Kidney tubule cell (primary cell): Measurements from ENCODE around the gene SMIM32.
A peak's percentile ranks its signal among the peaks of the same experiment; 100 is the strongest.

ENCODE experiments used
- DNase-seq: peaks from one replicate; pipeline ENCODE4 v3.0.0-alpha.2; 2018; ENCODE audit warnings: low spot score

SMIM32 gene

DNA sequence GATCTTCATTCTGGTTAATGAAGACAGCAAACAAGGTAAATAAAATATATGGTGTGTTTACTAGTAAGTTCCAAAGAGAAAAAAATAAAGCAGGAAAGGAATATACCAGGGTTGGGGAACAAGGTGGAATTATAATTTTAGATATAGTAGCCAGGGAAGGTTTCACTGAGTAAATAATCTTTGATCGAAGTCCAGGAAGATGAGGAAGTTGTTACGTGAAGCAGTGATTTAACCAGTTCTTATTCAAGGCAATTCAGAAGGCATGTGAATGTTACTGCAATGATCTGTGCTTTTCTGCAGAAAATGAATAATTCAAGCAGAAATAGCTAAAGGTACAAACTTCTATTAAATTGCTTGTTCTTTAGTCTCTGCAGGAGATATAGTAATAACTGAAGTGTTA, 6.2 kb downstream of the SMIM32 start:
- no peak for DNase-seq

- no peak for DNase-seq
These were observed 6.8 kb downstream of the SMIM32 start for GRCh38 chr5:136185974-136186665.

- no peak for DNase-seq
These were observed 10.3 kb downstream of the SMIM32 start for GRCh38 chr5:136182618-136183017.

- peak; percentile 60 for DNase-seq
These were observed 18.8 kb downstream of the SMIM32 start for GRCh38 chr5:136174021-136174659.

DNA sequence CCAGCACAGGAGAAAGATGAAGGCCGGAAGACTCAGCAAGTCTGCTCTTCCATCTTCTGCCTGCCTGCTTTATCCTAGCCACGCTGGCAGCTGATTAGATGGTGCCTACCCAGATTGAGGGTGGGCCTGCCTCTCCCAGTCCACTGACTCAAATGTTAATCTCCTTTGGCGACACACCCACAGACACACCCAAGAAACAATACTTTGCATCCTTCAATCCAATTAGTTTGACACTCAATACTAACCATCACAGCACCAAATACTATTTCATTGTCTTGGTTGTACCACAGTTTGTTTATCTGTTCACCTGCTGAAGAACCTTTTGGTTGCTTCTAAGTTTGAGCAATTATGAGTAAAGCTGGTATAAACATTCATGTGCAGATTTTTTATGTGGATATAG, 23.7 kb downstream of the SMIM32 start:
- no peak for DNase-seq

DNA sequence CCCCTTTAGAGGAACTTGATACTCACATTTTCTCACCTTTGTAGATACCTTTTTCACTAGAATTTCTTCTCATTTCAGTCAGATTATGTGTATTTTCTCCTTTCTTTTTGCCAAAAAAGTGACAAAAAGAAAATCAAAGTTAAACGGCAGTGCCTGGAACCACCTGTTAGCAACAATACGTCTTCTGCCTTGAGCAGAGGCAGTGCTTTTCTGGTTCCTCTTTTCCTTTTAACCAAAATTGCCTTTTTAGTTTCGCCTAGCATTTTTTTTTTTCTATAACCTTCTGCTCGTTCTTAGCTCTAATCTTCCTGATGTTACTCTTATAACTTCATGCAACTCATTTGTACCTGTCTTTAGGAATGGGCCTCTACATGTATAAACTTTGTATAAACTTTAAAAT, 26.1 kb downstream of the SMIM32 start:
- no peak for DNase-seq

DNA sequence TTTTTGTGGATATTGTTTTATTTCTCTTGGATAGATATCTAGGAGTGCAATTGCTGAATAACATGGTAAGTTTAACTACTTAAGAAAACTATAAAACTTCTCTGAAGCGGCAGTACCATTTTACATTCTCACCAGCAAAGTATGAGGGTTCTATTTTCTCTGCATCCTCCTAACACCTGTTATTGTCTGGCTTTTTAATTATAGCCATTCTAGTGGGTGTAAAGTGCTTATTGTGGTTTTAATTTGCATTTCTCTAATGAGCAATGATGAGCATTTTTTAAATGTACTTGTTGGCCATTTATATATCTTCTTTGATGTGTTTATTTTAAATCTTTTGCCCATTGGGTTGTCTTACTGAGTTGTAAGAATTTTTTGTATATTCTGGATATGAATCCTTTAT, 28.7 kb downstream of the SMIM32 start:
- no peak for DNase-seq

- DNase-seq = peak; percentile 53
These were observed 31.0 kb downstream of the SMIM32 start for GRCh38 chr5:136162008-136162407.

- no peak for DNase-seq
These were observed 33.5 kb downstream of the SMIM32 start for GRCh38 chr5:136159457-136159856.

GRCh38 chr5:136157514-136157913, 35.4 kb downstream of the SMIM32 start:
- DNase-seq = no peak

GRCh38 chr5:136155761-136156160, 37.2 kb downstream of the SMIM32 start:
- peak; percentile 52 for DNase-seq

DNA sequence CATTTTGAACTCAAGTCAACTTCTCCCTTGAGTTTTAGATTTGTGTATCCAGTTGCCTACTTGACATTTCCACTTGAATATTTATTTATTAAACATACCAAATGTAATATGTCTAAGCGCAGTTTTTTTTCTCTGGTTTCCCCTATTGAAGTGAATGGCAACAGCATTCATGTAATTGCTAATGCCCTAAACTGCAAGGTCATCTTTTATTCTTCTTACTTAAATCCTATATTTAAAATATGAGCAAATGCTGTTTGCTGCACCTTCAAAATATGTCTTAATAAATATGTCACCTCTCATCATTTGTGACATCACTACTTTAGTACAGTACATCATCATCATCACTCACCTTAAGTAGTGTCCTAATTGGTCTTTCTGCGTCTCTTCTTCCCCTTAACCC, 37.9 kb downstream of the SMIM32 start:
- no peak for DNase-seq

DNA sequence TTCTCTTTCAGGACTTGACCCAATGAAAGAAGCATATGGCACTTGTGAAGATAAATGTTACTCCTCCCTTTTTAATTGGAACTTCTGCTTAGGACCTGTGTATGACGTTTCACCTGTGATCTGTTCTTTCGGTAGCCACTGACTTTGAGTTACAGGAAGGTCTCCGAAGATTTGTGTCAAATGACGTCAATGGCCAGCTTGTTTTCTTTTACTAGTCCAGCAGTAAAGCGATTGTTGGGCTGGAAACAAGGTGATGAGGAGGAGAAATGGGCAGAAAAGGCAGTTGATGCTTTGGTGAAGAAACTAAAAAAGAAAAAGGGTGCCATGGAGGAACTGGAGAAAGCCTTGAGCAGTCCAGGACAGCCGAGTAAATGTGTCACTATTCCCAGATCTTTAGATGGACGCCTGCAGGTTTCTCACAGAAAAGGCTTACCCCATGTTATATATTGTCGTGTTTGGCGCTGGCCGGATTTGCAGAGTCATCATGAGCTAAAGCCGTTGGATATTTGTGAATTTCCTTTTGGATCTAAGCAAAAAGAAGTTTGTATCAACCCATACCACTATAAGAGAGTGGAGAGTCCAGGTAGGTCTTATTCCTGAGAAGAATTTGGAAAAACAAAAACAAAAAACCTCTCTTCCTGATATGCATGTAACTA, 39.3 kb downstream of the SMIM32 start:
- no peak for DNase-seq

- DNase-seq = no peak
These were observed 43.1 kb downstream of the SMIM32 start for GRCh38 chr5:136149891-136150290.

- DNase-seq = no peak
These were observed 45.3 kb downstream of the SMIM32 start for GRCh38 chr5:136147632-136148031.

- DNase-seq = no peak
These were observed 46.8 kb downstream of the SMIM32 start for GRCh38 chr5:136146201-136146600.

- no peak for DNase-seq
These were observed 47.9 kb downstream of the SMIM32 start for GRCh38 chr5:136145030-136145429.

- DNase-seq = no peak
These were observed 49.2 kb downstream of the SMIM32 start for GRCh38 chr5:136143763-136144162.

- no peak for DNase-seq
These were observed 49.6 kb downstream of the SMIM32 start for GRCh38 chr5:136143312-136143711.

DNA sequence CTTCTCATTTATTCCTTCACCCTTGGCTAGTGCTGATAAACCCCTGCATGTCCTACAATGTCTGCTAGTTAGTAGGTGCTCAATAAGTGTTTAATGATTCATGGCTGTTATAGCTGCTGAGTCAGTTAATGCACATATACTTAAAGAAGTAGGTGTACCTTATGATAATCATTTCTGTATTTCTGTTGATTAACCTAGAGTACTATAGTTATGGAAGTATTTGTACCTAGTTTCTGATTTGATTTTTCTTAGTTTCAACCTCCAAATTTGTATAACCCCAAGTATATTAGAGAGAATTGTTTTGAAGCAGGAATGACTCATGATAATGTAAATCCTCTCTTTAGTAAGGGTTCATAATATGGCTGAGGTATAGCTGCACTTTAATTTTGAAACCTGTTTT, 51.4 kb downstream of the SMIM32 start:
- DNase-seq = no peak
